ENCODE results near the gene CFAP20DC.
"Not testable (repeated sequence)": the region's sequence is repeated elsewhere in the genome, so short reads cannot be mapped to it uniquely, and the experiment has no call there.

Gene CFAP20DC

DNA sequence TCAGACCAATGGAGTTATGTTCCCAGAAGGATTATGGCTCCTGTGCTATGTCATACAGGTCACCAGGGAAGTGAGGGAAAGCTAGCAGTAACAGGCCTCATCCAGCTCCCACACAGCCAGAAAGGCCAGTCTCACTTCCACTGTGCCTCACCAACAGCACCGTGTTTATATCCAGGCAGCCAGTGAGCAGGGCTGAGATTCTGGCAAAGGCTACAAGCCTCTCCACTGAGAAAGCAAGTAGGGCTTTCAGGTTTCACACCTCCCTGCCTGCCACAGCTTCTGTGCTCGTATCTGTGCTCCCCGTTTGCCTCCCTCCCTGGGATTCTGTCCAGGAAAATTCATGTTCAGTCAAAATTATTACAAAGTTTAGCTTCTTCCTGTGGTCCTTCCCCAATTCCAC lies 14.9 kb upstream of the CFAP20DC start:
- TF ChIP-seq, protein P1, sequence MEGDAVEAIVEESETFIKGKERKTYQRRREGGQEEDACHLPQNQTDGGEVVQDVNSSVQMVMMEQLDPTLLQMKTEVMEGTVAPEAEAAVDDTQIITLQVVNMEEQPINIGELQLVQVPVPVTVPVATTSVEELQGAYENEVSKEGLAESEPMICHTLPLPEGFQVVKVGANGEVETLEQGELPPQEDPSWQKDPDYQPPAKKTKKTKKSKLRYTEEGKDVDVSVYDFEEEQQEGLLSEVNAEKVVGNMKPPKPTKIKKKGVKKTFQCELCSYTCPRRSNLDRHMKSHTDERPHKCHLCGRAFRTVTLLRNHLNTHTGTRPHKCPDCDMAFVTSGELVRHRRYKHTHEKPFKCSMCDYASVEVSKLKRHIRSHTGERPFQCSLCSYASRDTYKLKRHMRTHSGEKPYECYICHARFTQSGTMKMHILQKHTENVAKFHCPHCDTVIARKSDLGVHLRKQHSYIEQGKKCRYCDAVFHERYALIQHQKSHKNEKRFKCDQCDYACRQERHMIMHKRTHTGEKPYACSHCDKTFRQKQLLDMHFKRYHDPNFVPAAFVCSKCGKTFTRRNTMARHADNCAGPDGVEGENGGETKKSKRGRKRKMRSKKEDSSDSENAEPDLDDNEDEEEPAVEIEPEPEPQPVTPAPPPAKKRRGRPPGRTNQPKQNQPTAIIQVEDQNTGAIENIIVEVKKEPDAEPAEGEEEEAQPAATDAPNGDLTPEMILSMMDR (IDR thresholded peaks at IDR 0.05; ENCODE audit: insufficient read depth, low read depth, low read length, missing control alignments), result no peak
- H3K4me3 ChIP-seq (ENCODE audit: low read depth, low read length), result peak overlapping the region; percentile 16
- DNase-seq (ENCODE audit: low read depth), result peak; percentile 47

DNA sequence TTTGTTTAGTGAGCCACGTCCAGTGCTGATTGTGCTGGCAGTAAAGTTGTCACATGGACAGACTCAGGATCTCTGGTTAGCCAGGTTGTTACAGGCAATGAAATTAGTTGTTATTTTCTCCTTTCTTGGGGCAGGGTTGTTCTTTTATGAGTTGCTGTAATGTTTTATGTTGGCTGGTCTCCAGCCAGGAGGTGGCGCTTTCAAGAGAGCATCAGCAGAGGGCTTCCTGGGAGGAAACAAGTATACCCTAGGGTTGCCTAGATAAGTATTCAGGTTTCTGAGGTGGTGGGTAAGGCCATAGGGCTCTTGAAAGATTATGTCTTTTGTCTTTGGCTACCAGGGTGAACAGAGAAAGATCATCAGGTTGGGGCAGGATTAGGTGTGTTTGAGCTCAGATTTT lies 14.5 kb upstream of the CFAP20DC start:
- H3K4me3 ChIP-seq (ENCODE audit: low read depth, low read length), result no peak overlapping the region
- TF ChIP-seq, protein P1 (IDR thresholded peaks at IDR 0.05; ENCODE audit: insufficient read depth, low read depth, low read length, missing control alignments), result no peak
- peak; percentile 38 for DNase-seq (ENCODE audit: low read depth)

DNA sequence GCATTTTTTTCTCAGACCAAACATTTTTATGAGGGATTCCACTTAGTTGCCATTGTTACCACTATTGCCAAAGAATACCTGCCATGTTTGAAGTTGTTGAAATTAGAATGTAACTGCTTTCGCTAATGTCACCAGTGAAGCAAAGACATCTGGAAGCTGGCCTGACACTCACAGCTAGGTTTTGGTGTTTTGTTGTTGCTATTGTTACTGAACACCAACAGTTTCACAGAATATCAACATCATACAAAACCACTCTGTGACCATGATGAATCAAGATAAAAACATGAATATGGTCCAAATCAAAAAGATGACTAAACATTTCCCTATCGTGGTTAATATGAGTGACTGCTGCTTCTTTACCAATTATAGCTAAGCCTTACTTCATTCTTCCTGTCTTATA lies 6.9 kb upstream of the CFAP20DC start:
- DNase-seq (ENCODE audit: low read depth), result no peak
- TF ChIP-seq, protein P1 (IDR thresholded peaks at IDR 0.05; ENCODE audit: insufficient read depth, low read depth, low read length, missing control alignments), result no peak
- H3K4me3 ChIP-seq (ENCODE audit: low read depth, low read length), result no peak overlapping the region

DNA sequence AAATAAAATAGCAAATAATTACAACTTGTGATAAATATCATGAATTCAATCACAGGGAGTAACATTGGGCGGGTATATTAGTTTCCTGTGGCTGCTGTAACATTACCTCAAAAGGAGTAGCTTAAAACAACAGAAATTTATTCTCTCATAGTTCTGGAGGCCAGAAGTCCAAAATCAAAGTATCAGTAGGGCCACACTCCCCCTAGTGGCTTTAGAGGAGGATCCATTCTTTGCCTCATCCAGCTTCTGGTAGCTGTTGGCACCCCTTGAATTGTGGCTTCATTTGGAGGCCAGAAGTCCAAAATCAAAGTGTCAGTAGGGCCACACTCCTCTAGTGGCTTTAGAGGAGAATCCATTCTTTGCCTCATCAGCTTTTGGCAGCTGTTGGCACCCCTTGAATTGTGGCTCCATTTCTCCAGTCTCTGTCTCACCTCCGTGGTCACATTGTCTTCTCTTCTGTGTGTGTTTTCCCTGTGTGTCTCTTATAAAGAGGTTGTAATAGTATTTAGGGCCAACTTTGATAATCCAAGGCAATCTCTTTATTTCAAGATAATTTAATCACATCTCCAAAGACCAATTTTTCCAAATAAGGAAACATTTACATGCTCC lies 3.1 kb upstream of the CFAP20DC start:
- peak; percentile 52 for DNase-seq (ENCODE audit: low read depth)
- TF ChIP-seq, protein P1 (IDR thresholded peaks at IDR 0.05; ENCODE audit: insufficient read depth, low read depth, low read length, missing control alignments), result peak; percentile 69
- no peak overlapping the region for H3K4me3 ChIP-seq (ENCODE audit: low read depth, low read length)

DNA sequence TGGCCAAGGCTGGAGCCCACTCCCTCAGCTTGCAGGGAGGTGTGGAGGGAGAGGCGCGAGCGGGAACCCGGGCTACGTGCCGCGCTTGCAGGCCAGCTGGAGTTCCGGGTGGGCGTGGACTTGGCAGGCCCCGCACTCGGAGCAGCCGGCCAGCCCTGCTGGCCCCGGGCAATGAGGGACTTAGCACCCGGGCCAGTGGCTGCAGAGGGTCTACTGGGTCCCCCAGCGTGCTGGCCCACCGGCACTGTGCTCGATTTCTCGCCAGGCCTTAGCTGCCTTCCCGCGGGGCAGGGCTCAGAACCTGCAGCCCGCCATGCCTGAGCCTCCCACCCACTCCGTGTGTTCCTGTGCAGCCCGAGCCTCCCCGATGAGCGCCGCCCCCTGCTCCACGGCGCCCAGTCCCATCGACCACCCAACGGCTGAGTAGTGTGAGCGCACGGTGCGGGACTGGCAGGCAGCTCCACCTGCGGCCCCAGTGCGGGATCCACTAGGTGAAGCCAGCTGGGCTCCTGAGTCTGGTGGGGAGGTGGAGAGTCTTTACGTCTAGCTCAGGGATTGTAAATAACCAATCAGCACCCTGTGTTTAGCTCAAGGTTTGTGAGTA lies 1.1 kb upstream of the CFAP20DC start:
- DNase-seq (ENCODE audit: low read depth); H3K4me3 ChIP-seq (ENCODE audit: low read depth, low read length): not testable (repeated sequence)

DNA sequence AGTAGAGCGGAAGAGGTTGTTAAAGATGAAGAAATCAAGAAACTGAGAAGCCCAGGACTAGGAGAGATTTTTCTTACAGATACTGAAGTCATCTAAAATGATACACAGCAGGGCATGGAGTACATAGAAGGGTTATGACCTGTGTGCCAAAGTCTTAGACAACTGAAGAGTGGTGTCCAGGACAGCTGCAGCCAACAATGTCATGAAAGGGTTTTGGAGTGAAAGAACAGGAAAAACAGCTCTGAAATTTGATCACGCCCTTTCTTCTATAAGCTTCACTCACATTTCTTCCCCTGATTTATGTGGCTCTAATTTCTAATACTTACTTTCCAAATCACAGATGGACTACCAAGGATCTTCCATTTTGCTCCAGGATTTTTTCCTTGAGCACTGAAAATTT lies 3.0 kb downstream of the CFAP20DC start:
- H3K4me3 ChIP-seq (ENCODE audit: low read depth, low read length), result no peak overlapping the region
- DNase-seq (ENCODE audit: low read depth), result no peak
- TF ChIP-seq, protein P1 (IDR thresholded peaks at IDR 0.05; ENCODE audit: insufficient read depth, low read depth, low read length, missing control alignments), result no peak

DNA sequence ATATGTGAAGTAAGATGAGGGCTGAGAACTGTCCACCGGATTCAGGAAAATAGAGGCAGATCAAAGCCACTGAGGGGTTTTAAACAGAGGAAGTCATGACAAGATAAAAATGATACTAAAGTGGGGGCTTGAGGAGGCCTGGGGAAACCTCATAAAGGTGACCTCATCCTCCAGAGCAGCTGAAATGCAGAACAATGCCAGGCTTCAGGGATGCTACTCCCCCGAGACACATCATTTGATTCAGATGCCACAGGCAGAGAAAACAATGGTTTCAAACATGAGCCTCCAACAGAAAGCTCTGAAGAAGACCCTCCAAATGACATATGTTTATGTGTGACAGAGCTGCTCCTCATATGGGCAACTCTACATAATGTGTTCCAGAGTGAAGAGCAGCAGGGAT lies 6.4 kb downstream of the CFAP20DC start:
- H3K4me3 ChIP-seq (ENCODE audit: low read depth, low read length), result no peak overlapping the region
- TF ChIP-seq, protein P1 (IDR thresholded peaks at IDR 0.05; ENCODE audit: insufficient read depth, low read depth, low read length, missing control alignments), result no peak
- DNase-seq (ENCODE audit: low read depth), result no peak
